Activated CD8-positive, alpha-beta memory T cell treated with anti-CD3 and anti-CD28 coated beads for 4 hours (primary cell): ENCODE measurements around the gene NCEH1.
"Not testable (repeated sequence)": the region's sequence is repeated elsewhere in the genome, so short reads cannot be mapped to it uniquely, and the experiment has no call there.

Experiments used
- DNase-seq, 2 donors: peaks; one replicate each; pipeline ENCODE4 v3.0.0-alpha.2; 2020; ENCODE audit warnings: low read depth in 2 of 2

The NCEH1 gene

GRCh38 chr3:172675441-172676193 is 35.2 kb downstream of the NCEH1 start:
- no peak for DNase-seq

- DNase-seq: no peak
Measured at GRCh38 chr3:172673210-172673679, 37.6 kb downstream of the NCEH1 start.

GRCh38 chr3:172669021-172669420 is 41.8 kb downstream of the NCEH1 start:
- no peak for DNase-seq

- peak; percentile 42 to 58 for DNase-seq
Measured at GRCh38 chr3:172666873-172667694, 43.8 kb downstream of the NCEH1 start.

DNA sequence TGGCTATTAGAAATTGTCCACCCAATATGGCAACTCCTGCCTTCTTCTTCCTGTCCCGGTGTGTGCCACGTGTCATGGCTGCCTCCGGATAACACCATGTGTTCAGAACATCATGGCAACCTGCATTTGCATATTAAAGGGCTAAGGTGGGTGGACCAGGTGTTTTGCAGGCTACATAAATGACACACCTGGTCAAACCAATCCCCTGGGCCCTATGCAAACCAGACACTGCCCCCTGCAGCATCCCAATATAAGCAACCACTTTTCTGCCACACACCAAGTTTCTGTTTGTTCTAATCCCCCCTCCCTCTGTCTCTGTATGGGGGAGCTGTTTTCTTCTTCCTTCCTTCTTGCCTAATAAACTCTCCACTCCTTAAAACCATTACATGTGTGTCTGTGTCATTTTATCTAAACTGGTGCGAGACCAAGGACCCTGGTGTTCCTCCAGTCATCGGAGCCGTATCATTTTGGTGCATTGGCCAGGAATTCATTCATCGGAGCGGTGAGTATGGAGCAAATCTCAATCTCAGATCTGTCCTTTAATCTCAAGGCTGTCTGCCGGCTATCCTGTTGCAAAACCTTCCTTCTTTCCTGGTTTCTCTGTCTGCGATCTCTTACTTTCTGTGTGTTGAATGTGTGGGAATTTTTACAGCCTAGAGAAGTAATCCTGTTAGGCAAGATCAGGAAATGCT is 44.5 kb downstream of the NCEH1 start:
- no peak for DNase-seq

DNA sequence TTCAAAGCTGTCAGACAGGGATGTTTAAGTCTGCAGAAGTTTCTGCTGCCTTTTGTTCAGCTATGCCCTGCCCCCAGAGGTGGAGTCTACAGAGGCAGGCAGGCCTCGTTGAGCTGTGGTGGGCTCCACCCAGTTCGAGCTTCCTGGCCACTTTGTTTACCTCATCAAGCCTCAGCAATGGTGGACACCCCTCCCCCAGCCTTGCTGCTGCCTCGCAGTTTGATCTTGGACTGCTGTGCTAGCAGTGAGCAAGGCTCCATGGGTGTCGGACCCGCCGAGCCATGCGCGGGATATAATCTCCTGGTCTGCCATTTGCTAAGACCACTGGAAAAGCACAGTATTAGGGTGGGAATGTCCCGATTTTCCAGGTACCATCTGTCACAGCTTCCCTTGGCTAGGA is 45.4 kb downstream of the NCEH1 start:
- not testable (repeated sequence) for DNase-seq

GRCh38 chr3:172660421-172660820 is 50.4 kb downstream of the NCEH1 start:
- DNase-seq: not testable (repeated sequence)

DNA sequence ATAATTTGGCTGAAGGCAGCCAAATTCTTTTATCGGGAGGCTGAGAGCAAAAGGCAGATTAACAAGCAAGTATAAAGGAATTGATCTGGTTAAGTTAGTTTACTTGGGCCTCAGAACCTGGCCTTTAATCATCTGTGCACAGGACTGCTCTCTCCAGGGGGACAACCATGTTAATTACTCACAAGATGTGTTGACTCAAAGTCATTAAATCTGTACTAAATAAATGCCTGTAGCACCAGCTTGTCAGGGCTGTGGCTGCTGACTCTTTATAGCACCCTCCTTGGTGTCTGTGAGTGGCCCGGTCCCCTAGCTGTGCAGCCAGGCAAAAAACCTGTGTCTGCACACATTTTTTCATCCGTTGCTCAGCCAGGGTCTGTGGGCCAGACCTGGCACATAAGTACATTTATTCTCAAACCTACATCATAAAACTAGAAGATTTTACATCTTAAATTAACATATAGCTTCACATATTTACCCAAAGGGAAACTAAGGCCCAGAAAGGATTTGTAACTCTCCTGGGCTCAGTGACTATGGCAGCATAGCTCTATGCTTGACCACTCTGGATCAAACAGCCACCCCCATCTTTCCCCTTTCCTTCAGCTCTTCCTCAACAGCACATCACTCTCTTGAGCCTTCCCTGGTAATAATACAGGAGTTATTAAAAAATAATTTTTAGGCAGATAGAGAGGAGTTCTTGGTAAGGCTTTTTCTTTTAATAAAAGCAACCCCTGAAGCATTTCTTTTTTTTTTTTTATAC is 51.4 kb downstream of the NCEH1 start:
- DNase-seq: no peak

DNA sequence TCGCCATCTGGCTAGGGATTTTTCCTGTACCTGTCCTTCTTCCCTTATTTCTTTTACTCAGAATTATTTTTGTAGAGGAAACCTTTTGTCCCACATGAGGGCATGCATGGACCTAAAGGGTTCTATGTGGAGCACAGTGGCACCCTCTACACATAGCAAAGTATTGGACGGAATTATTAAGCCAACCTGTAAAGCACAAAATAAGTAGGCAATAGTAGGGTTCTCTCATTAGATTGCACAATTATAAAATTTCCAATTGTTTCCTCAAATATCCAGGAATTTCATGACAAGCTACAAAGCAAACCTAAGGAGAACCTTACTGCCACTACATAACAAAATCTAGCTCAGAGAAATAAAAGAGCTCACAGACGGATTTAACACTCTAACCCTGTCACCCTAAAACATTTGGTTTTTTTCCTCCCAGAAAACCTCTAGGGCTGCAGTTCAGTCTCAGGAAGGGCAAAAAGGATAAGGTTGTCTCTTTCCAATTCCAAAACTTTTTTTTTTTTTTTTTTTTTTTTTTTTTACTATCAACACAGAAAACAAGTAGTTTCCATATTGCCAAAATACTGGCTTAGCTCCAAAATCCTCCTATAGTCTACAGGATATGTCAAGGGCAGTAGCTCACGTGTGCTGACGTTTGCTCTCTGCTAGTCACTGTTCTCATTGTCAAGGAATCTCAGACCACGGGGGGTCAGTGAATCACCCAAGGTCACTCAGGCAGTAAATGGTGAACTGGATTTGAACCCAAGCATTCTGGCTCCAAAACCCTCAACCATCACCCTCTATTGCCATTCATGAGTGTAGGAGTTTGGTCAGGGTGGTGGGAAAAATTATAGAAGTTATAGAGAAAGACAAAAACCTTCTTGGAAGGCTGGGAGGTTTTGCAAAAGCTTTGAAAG is 52.3 kb downstream of the NCEH1 start:
- DNase-seq: no peak

GRCh38 chr3:172656602-172657001 is 54.3 kb downstream of the NCEH1 start:
- DNase-seq: no peak

DNA sequence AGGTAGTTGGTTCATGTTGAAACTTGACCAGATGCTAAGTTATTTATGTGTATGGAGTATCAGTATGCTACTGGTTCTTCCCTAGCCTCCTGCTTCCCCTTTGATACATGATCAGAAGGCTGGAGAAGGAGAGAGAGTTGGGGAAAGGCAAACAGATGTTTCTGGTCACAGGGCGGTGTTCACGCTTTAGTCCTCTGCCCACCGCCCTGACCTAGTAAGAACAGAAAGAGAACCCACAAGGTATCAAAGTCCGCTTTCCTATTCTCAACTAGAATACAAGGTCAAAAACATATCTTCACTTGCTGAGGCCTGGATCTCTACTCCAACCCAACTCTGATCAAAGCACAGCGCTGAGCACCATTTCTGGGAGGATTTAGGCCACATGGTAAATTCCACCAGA is 55.5 kb downstream of the NCEH1 start:
- DNase-seq: no peak

- DNase-seq: no peak
Measured at GRCh38 chr3:172654470-172654869, 56.4 kb downstream of the NCEH1 start.

DNA sequence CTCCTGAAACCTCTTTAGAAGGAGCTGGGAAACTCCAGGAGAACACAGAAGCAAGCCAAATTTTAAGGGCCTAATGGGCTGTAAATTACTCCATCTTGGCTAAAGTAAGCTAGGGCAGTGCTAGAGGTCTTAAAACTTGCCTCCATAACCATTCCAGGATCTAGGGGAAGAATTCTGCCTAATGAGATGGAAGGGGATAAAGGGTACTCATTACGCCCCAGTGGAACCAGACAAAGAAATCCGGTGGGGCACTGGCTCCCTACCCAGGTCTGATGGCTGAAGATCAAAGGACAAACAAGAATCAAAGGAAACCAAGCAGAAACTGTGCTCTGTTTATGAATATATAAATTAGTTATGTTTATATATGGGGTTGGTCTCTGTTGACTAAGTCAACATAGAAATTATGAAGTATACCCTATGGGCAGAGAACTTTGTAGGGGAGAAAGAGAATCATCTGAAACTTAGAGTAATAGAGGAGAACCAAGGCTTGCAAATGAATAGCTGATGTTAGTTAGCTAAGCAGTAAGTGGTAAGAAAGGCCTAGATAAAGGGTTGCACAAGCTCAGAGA is 57.8 kb downstream of the NCEH1 start:
- no peak for DNase-seq

GRCh38 chr3:172651936-172652625 is 58.8 kb downstream of the NCEH1 start:
- no peak for DNase-seq

DNA sequence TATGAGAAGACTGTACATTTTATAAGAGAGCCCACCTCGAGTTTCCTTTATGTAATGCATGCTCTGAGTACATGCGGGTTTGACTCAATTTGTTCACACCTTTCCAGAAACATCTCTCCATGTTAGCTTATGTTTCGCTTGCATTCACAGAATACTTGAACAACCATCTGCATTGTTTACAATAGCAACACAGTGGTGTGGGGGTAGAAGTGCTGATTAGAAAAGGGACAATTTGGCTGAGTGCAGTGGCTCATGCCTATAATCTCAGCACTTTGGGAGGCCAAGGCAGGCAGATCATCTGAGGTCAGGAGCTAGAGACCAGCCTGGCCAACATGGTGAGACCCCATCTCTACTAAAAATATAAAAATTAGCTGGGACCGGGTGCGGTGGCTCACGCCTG is 60.9 kb downstream of the NCEH1 start:
- no peak for DNase-seq

GRCh38 chr3:172648747-172649146 is 62.1 kb downstream of the NCEH1 start:
- DNase-seq: no peak

- DNase-seq: no peak
Measured at GRCh38 chr3:172647823-172648222, 63.0 kb downstream of the NCEH1 start.

DNA sequence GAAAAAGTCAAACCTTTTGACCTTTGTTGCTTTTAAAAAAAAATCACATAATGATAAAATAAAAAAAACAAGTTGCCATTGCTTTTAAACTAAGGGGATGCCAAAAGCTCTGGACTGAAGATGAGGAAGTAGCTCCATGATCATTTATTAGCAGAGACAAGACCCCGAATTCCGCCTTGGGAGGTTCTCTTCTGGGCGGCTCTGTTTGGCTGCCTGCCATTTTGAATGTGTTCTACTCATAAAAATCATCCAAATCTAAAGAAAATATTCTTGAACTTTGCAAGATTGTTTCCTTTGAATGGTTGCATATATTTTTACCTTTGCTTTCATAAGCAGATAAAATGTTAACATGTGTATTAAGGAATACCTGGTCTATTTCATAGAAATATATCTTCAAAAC is 63.8 kb downstream of the NCEH1 start:
- DNase-seq: no peak

DNA sequence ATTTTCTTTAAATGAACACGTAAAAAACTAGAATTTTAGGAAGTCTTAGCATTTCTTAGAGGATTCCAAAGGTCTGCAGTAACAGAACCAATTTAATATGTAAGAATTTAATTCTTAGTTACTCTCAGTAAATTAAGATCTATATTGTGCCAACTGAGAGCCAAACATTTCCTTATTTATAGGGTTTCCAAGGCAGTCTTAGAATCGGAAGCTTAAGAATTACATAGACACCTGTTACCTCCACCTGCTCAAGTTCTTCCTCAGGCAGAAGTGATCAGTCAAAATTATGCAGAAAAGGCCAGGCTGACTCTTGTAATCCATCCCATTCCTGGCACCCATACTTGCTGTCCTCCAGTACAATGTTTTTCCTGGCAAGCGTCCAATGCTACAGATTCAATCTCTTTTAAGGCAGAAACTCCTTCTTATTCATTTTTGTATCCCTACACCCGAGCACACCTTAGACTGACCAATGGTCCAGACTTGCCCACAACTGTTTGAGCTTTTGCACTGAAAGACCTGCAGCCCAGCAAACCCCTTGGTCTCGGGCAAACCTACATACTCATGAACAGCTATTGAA is 64.3 kb downstream of the NCEH1 start:
- DNase-seq: no peak
